ENCODE results near the gene GNL3. TPM values are rescaled to one million over a fixed set of nuclear protein-coding genes. Genes with fewer than 3 reads are reported as not detected.

Gene GNL3
- total RNA-seq, 2 experiments from 2014 or later, result 182 to 220 TPM

DNA sequence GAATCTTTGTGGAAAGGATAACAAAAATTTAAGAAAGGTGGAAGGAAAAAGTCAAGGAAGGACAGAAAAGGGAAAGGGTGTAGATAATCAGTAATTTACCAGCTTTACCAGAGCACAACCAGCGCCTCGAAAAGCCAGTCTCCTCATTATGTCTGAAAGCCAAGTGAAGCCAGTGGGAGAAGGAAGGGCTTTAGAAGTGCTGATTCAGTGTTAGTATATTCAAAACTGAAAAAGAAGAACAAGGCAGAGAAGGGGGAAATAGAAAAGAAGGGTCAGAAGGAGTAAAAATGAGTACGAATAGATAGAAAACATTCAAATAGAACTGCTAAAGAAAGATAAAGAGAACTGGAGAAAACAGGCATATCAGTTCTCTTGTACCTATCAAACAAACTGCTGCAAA, 4.2 kb upstream of the GNL3 start:
- ChIA-PET POLR2A (interaction anchor here (0.7 kb wide), 1 partner anchor 9 kb away, joined by 3 read pairs; no protein-coding TSS in a partner anchor), CTCF (ENCODE audit: unreplicated experiment) (no interaction called here)
- Histone ChIP-seq H3K4me3 (ENCODE audit: low read depth, low read length, poor library complexity, severe bottlenecking) (no peak overlapping the region), H3K4me2 (ENCODE audit: low read length) (no peak overlapping the region), H3K9me3 (ENCODE audit: low read length) (no peaks in the 10 kb centered on the region), H3K4me1 (ENCODE audit: insufficient read depth, low read length, poor library complexity, severe bottlenecking) (peaks cover 22% of the 10 kb centered on the region), H2AFZ (ENCODE audit: low read length) (no peak overlapping the region), H4K20me1 (ENCODE audit: insufficient read depth, low read length) (peaks cover 17% of the 10 kb centered on the region; the same call in 1 of the 2 replicates), H3K79me2 (ENCODE audit: insufficient read depth, low read depth, low read length) (peaks cover 66% of the 10 kb centered on the region), H3K9me2 (ENCODE audit: insufficient read depth, low read length) (no peaks in the 10 kb centered on the region), H3K27ac (ENCODE audit: low read depth, low read length, poor library complexity, severe bottlenecking) (no peak overlapping the region), H3K36me3 (ENCODE audit: insufficient read depth, low read length) (peaks cover 61% of the 10 kb centered on the region)
- no peak for TF ChIP-seq EZH2phosphoT487 (IDR thresholded peaks at IDR 0.05; ENCODE audit: borderline replicate concordance, low read depth, low read length)
- TF ChIP-seq, protein P1, sequence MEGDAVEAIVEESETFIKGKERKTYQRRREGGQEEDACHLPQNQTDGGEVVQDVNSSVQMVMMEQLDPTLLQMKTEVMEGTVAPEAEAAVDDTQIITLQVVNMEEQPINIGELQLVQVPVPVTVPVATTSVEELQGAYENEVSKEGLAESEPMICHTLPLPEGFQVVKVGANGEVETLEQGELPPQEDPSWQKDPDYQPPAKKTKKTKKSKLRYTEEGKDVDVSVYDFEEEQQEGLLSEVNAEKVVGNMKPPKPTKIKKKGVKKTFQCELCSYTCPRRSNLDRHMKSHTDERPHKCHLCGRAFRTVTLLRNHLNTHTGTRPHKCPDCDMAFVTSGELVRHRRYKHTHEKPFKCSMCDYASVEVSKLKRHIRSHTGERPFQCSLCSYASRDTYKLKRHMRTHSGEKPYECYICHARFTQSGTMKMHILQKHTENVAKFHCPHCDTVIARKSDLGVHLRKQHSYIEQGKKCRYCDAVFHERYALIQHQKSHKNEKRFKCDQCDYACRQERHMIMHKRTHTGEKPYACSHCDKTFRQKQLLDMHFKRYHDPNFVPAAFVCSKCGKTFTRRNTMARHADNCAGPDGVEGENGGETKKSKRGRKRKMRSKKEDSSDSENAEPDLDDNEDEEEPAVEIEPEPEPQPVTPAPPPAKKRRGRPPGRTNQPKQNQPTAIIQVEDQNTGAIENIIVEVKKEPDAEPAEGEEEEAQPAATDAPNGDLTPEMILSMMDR (conservative IDR thresholded peaks at IDR 0.05; ENCODE audit: low read length), result no peak
- intact Hi-C loops (cut with micrococcal nuclease; ENCODE audit: unreplicated experiment), result no loop called here
- no peak for DNase-seq (ENCODE audit: low spot score)
- BruUV-seq (replicated peaks), result no TSS peak

DNA sequence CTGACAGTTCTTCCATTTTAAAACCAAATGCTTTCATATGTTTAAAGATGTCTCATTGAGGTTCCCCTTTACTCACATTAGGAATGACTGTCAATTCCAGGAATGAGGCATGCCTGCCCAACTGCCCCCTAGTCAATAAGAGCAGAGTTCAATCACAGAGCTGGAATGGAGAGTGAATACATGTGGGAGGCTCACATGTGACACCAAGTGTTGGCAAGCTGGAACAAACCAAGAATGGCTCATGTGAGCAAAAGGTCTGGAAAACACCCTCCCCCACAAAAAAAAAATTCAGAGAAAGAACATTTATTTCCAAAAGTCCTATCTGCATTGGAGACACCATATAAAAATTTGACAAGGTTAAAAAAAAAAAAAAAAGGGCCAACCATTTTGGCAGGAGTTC, 3.8 kb upstream of the GNL3 start:
- Histone ChIP-seq H3K4me3 (ENCODE audit: low read depth, low read length, poor library complexity, severe bottlenecking) (no peak overlapping the region), H3K27ac (ENCODE audit: low read depth, low read length, poor library complexity, severe bottlenecking) (no peak overlapping the region), H4K20me1 (ENCODE audit: insufficient read depth, low read length) (peaks cover 17% of the 10 kb centered on the region; the same call in 1 of the 2 replicates), H2AFZ (ENCODE audit: low read length) (no peak overlapping the region), H3K9me2 (ENCODE audit: insufficient read depth, low read length) (no peaks in the 10 kb centered on the region), H3K36me3 (ENCODE audit: insufficient read depth, low read length) (peaks cover 61% of the 10 kb centered on the region), H3K4me1 (ENCODE audit: insufficient read depth, low read length, poor library complexity, severe bottlenecking) (peaks cover 26% of the 10 kb centered on the region), H3K79me2 (ENCODE audit: insufficient read depth, low read depth, low read length) (peaks cover 70% of the 10 kb centered on the region), H3K9me3 (ENCODE audit: low read length) (no peaks in the 10 kb centered on the region), H3K4me2 (ENCODE audit: low read length) (no peak overlapping the region)
- POLR2A ChIA-PET, result interaction anchor here (0.7 kb wide), 2 partner anchors 9 to 51 kb away, joined by 3 read pairs; no protein-coding TSS in a partner anchor
- intact Hi-C loops (cut with micrococcal nuclease; ENCODE audit: unreplicated experiment), result no loop called here
- no peak for DNase-seq (ENCODE audit: low spot score)
- CTCF ChIA-PET (ENCODE audit: unreplicated experiment), result no interaction called here
- no TSS peak for BruUV-seq (replicated peaks)
- TF ChIP-seq EZH2phosphoT487 (IDR thresholded peaks at IDR 0.05; ENCODE audit: borderline replicate concordance, low read depth, low read length), result no peak
- TF ChIP-seq, protein P1 (conservative IDR thresholded peaks at IDR 0.05; ENCODE audit: low read length), result peak; percentile 52; the same call in 1 of the 2 replicates

DNA sequence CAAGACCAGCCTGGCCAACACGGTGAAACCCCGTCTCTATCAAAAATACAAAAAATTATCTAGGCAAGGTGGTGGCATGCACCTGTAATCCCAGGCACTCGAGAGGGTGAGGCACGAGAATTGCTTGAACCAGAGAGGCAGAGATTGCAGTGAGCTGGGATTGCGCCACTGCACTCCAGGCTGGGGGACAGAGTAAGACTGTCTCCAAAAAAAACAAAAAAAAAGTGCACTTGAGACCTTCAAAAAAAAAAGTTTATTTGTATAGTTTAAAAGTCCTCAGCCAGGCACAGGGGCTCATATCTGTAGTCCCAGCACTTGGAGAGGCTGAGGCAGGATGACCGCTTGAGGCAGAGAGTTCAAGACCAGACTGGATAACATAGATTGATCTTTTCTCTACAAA, 2.2 kb upstream of the GNL3 start:
- TF ChIP-seq EZH2phosphoT487 (IDR thresholded peaks at IDR 0.05; ENCODE audit: borderline replicate concordance, low read depth, low read length), result no peak
- TF ChIP-seq, protein P1 (conservative IDR thresholded peaks at IDR 0.05; ENCODE audit: low read length), result no peak
- intact Hi-C loops (cut with micrococcal nuclease; ENCODE audit: unreplicated experiment), result no loop called here
- H3K79me2 ChIP-seq (ENCODE audit: insufficient read depth, low read depth, low read length), result peaks cover 86% of the 10 kb centered on the region
- ChIA-PET POLR2A (interaction anchor here (0.7 kb wide), 1 partner anchor 50 kb away, joined by 3 read pairs; no protein-coding TSS in a partner anchor), CTCF (ENCODE audit: unreplicated experiment) (interaction anchor here (1.4 kb wide), 1 partner anchor 14 kb away, joined by 3 read pairs; no protein-coding TSS in a partner anchor)
- peaks cover 42% of the 10 kb centered on the region for H3K4me1 ChIP-seq (ENCODE audit: insufficient read depth, low read length, poor library complexity, severe bottlenecking)
- H3K4me2 ChIP-seq (ENCODE audit: low read length), result peak overlapping the region; percentile 97
- peak overlapping the region; percentile 94 for H3K4me3 ChIP-seq (ENCODE audit: low read depth, low read length, poor library complexity, severe bottlenecking)
- no peak overlapping the region for H2AFZ ChIP-seq (ENCODE audit: low read length)
- no peaks in the 10 kb centered on the region for H3K9me2 ChIP-seq (ENCODE audit: insufficient read depth, low read length)
- no peaks in the 10 kb centered on the region for H3K9me3 ChIP-seq (ENCODE audit: low read length)
- peaks cover 63% of the 10 kb centered on the region for H3K36me3 ChIP-seq (ENCODE audit: insufficient read depth, low read length)
- no peak for DNase-seq (ENCODE audit: low spot score)
- no TSS peak for BruUV-seq (replicated peaks)
- H4K20me1 ChIP-seq (ENCODE audit: insufficient read depth, low read length), result peaks cover 31% of the 10 kb centered on the region; the same call in 1 of the 2 replicates
- H3K27ac ChIP-seq (ENCODE audit: low read depth, low read length, poor library complexity, severe bottlenecking), result no peak overlapping the region

All from OCI-LY7 (cell line).